CD4-positive, CD25-positive, alpha-beta regulatory T cell (primary cell): ENCODE measurements around the gene LRRC73. TPM values are rescaled to one million over a fixed set of nuclear protein-coding genes. Genes with fewer than 3 reads are reported as not detected.

Experiments
- ATAC-seq, 2 donors: fragments of 150-1000 bp; cut with Tn5 transposase; one replicate each; pipeline ENCODE4 v1.10.0; 2021; ENCODE audit warnings: low read depth in 2 of 2, moderate number of reproducible peaks in 2 of 2, moderate library complexity in 1 of 2
- DNase-seq, 3 donors: peaks; one replicate each; pipeline versions ENCODE4 v3.0.0 to v3.0.0-alpha.2; 2012 to 2022; ENCODE audit warnings: mixed read lengths in 1 of 3
- H3K27ac ChIP-seq: one replicate; pipeline ENCODE4 v1.7.0; 2013; ENCODE audit warnings: mild to moderate bottlenecking, low read length; ENCODE audit not compliant: insufficient read depth, poor library complexity, severe bottlenecking
- H3K27me3 ChIP-seq: one replicate; pipeline ENCODE4 v1.7.0; 2013; ENCODE audit warnings: low read length; ENCODE audit not compliant: control insufficient read depth, insufficient read depth
- H3K36me3 ChIP-seq: one replicate; pipeline ENCODE4 v1.7.0; 2013; ENCODE audit warnings: mild to moderate bottlenecking, low read length, moderate library complexity; ENCODE audit not compliant: control insufficient read depth, insufficient read depth
- H3K4me1 ChIP-seq: 2 replicates; pipeline ENCODE4 v1.7.0; 2013; ENCODE audit warnings: mild to moderate bottlenecking, low read length; ENCODE audit not compliant: insufficient read depth, control insufficient read depth, poor library complexity, severe bottlenecking
- H3K4me3 ChIP-seq: one replicate; pipeline ENCODE4 v1.7.0; 2013; ENCODE audit warnings: low read depth, mild to moderate bottlenecking, low read length, moderate library complexity
- H3K9me3 ChIP-seq, 2 experiments: 1 replicate in 1 of 2; 2 replicates in 1 of 2; pipeline ENCODE4 v1.7.0; 2013; ENCODE audit warnings: low read length in 2 of 2, mild to moderate bottlenecking in 1 of 2, moderate library complexity in 1 of 2; ENCODE audit not compliant: control insufficient read depth in 2 of 2
- H3K27ac Mint-ChIP-seq, 3 donors: one replicate each; pipeline ENCODE4 v1.8.0; 2020 to 2022; ENCODE audit warnings: mild to moderate bottlenecking in 3 of 3, mixed read lengths in 3 of 3, moderate library complexity in 2 of 3
- H3K27me3 Mint-ChIP-seq: one replicate; pipeline ENCODE4 v1.8.0; 2022; ENCODE audit warnings: mild to moderate bottlenecking, mixed read lengths
- H3K36me3 Mint-ChIP-seq: one replicate; pipeline ENCODE4 v1.8.0; 2020; ENCODE audit warnings: mixed read lengths
- H3K4me1 Mint-ChIP-seq, 4 donors: one replicate each; pipeline ENCODE4 v1.8.0; 2020 to 2022; ENCODE audit warnings: mixed read lengths in 4 of 4, mild to moderate bottlenecking in 1 of 4
- H3K4me3 Mint-ChIP-seq, 4 donors: one replicate each; pipeline ENCODE4 v1.8.0; 2020 to 2022; ENCODE audit warnings: mild to moderate bottlenecking in 4 of 4, mixed read lengths in 4 of 4, moderate library complexity in 3 of 4
- H3K9me3 Mint-ChIP-seq, 7 donors: one replicate each; pipeline ENCODE4 v1.8.0; 2020 to 2022; ENCODE audit warnings: mixed read lengths in 7 of 7, mild to moderate bottlenecking in 3 of 7, moderate library complexity in 2 of 7
- polyA plus RNA-seq, 4 donors: library from polyadenylated mRNA; unstranded; fragments of 300-500 nt; fragmentation: Illumina TruSeq; gene quantifications; one replicate each; pipeline ENCODE4 v1.2.3, GENCODE V29; 2021
- total RNA-seq: library from RNA; stranded (reverse); gene quantifications from one replicate; pipeline ENCODE4 v1.2.3, GENCODE V29; 2022

The LRRC73 gene
- total and polyA plus RNA-seq, 5 donors from 2014 or later, result 0.30 TPM; not detected in 4

DNA sequence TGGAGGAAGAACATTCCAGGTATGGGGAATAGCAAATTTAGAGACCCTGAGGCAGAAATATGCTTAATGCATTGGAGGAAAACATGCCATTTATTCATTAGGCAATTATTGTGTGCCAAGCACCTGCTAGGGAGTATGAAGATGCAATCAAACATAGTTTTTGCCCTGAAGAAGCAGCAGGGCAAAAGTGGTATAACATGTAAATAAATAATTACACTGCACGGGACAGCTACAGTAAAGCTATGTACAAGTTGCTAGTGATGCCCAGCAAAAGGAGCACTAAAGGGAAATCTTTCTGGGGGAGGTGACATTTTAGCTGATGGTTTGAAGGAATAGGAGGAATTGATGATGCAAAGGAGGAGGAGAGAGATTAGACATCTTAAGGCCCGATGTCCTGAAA lies 33.4 kb downstream of the LRRC73 start:
- Histone ChIP-seq H3K36me3 (no peaks in the 10 kb centered on the region), H3K27ac (peak overlapping the region; percentile 94), H3K4me1 (peaks cover 22% of the 10 kb centered on the region), H3K4me3 (peak overlapping the region; percentile 82), H3K27me3 (no peaks in the 10 kb centered on the region), H3K9me3 (no peaks in the 10 kb centered on the region)
- H3K4me1 Mint-ChIP-seq, result peaks cover 22 to 47% (median 37%) of the 10 kb centered on the region in 4 donors
- peaks cover 4% of the 10 kb centered on the region for H3K27me3 Mint-ChIP-seq
- peak overlapping the region; percentile 93 to 98 (median 95) for H3K4me3 Mint-ChIP-seq
- H3K36me3 Mint-ChIP-seq, result no peaks in the 10 kb centered on the region
- peak overlapping the region; percentile 72 to 99 (median 95) for H3K27ac Mint-ChIP-seq
- ATAC-seq (no peak), DNase-seq (peak in 1 of 3 donors; percentile 23)
- H3K9me3 Mint-ChIP-seq, result no peaks in the 10 kb centered on the region

DNA sequence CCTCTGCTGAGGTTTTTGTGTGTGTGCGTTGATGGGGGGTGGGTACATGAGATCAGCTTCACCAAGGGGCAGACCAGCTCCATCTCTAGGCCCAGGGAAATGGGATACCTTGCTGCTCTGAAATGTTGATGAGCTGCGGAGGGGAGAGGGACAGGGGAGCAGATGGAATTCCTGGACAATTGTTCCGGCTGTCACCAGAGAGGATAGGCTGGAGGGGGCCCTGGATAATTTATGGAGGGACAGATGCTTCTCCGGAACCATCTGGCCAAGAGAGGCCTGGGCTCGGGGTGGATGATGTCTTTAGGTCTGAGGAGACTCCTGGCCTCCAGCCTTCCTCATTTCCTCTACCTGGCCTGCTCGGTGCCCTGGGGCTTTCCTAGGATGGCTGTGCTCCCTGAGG lies 34.6 kb downstream of the LRRC73 start:
- Histone ChIP-seq H3K4me3 (no peak overlapping the region), H3K27me3 (no peaks in the 10 kb centered on the region), H3K36me3 (no peaks in the 10 kb centered on the region), H3K9me3 (no peaks in the 10 kb centered on the region), H3K27ac (no peak overlapping the region), H3K4me1 (peaks cover 22% of the 10 kb centered on the region)
- Mint-ChIP-seq H3K27ac (peak overlapping the region in 1 of 3 donors; percentile 51), H3K4me3 (no peak overlapping the region), H3K27me3 (peaks cover 13% of the 10 kb centered on the region), H3K9me3 (peaks cover 0 to 1% (median 0%) of the 10 kb centered on the region in 7 donors), H3K4me1 (peaks cover 16 to 39% (median 30%) of the 10 kb centered on the region in 4 donors), H3K36me3 (no peaks in the 10 kb centered on the region)
- DNase-seq (no peak), ATAC-seq (no peak)

DNA sequence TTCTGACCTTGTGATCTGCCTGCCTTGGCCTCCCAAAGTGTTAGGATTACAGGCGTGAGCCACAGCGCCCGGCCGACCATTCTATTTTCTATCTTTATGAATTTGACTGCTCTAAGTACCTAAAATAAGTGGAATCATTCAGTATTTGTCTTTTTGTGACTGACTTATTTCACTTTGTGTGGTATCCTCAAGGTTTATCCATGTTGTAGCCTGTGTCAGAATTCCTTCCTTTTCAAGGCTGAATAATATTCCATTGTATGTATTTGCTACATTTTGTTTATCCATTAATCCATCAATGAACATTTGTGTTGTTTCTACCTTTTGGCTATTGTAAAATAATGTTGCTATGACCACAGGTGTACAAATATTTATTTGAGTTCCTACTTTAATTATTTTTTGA lies 37.6 kb downstream of the LRRC73 start:
- H3K27ac Mint-ChIP-seq, result no peak overlapping the region
- peaks cover 5% of the 10 kb centered on the region for H3K27me3 ChIP-seq
- H3K9me3 Mint-ChIP-seq, result peaks cover 0 to 1% (median 0%) of the 10 kb centered on the region in 7 donors
- no peaks in the 10 kb centered on the region for H3K36me3 ChIP-seq
- H3K36me3 Mint-ChIP-seq, result no peaks in the 10 kb centered on the region
- peaks cover 6 to 11% (median 8%) of the 10 kb centered on the region in 4 donors for H3K4me1 Mint-ChIP-seq
- H3K27ac ChIP-seq, result no peak overlapping the region
- peaks cover 13% of the 10 kb centered on the region for H3K27me3 Mint-ChIP-seq
- no peak overlapping the region for H3K4me3 Mint-ChIP-seq
- H3K4me3 ChIP-seq, result no peak overlapping the region
- peaks cover 6% of the 10 kb centered on the region for H3K4me1 ChIP-seq
- no peak for ATAC-seq
- no peak for DNase-seq
- H3K9me3 ChIP-seq, result no peaks in the 10 kb centered on the region

DNA sequence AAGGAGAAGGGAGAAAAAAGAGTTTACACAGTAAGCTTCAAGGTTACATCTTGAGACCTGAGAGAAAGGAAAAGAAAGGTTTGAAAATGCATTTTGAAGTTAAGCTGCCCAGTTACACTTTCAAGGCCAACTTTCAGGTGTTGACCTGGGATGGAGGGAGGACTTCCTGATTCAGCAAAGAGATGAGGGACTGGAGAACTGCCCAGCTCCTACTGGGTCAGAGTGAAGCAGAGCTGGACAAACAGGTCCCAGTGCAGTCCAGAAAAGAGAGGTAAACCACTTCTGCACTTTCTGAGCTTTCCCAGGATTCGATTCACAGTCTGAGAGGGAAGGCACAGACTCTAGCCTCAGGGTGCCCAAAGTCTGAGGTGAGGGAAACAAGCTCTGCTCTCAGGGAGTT lies 38.7 kb downstream of the LRRC73 start:
- Mint-ChIP-seq H3K27ac (no peak overlapping the region), H3K4me3 (peak overlapping the region in 2 of 4 donors; percentile 7 to 25), H3K36me3 (no peaks in the 10 kb centered on the region), H3K9me3 (peaks cover 0 to 1% (median 0%) of the 10 kb centered on the region in 7 donors), H3K4me1 (no peaks in the 10 kb centered on the region), H3K27me3 (peaks cover 18% of the 10 kb centered on the region)
- peaks cover 5% of the 10 kb centered on the region for H3K27me3 ChIP-seq
- H3K27ac ChIP-seq, result no peak overlapping the region
- H3K4me3 ChIP-seq, result no peak overlapping the region
- H3K9me3 ChIP-seq, result no peaks in the 10 kb centered on the region
- ATAC-seq, result no peak
- no peaks in the 10 kb centered on the region for H3K4me1 ChIP-seq
- H3K36me3 ChIP-seq, result no peaks in the 10 kb centered on the region
- no peak for DNase-seq

DNA sequence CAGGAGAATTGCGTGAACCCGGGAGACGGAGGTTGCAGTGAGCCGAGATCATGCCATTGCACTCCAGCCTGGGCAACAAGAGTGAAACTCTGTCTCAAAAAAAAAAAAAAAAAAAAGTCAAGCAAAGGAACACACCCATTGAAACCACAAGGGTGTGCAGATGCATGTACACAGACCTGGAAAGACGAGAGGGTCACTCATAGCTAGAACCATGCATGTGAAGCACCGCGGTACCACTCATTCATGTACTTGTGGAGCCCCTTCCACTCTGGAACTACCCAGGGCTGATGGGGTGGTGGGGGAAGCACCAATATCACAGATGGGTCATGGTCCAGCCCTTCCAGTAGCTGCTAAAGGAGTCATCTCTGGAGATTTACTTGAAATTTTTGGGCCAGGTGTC lies 40.2 kb downstream of the LRRC73 start:
- ATAC-seq (no peak), DNase-seq (no peak)
- no peak overlapping the region for H3K4me3 Mint-ChIP-seq
- Histone ChIP-seq H3K27me3 (peaks cover 5% of the 10 kb centered on the region), H3K4me3 (no peak overlapping the region), H3K36me3 (no peaks in the 10 kb centered on the region), H3K27ac (no peak overlapping the region), H3K9me3 (no peaks in the 10 kb centered on the region), H3K4me1 (no peaks in the 10 kb centered on the region)
- no peaks in the 10 kb centered on the region for H3K4me1 Mint-ChIP-seq
- H3K27ac Mint-ChIP-seq, result no peak overlapping the region
- peaks cover 29% of the 10 kb centered on the region for H3K27me3 Mint-ChIP-seq
- peaks cover 0 to 1% (median 0%) of the 10 kb centered on the region in 7 donors for H3K9me3 Mint-ChIP-seq
- no peaks in the 10 kb centered on the region for H3K36me3 Mint-ChIP-seq

DNA sequence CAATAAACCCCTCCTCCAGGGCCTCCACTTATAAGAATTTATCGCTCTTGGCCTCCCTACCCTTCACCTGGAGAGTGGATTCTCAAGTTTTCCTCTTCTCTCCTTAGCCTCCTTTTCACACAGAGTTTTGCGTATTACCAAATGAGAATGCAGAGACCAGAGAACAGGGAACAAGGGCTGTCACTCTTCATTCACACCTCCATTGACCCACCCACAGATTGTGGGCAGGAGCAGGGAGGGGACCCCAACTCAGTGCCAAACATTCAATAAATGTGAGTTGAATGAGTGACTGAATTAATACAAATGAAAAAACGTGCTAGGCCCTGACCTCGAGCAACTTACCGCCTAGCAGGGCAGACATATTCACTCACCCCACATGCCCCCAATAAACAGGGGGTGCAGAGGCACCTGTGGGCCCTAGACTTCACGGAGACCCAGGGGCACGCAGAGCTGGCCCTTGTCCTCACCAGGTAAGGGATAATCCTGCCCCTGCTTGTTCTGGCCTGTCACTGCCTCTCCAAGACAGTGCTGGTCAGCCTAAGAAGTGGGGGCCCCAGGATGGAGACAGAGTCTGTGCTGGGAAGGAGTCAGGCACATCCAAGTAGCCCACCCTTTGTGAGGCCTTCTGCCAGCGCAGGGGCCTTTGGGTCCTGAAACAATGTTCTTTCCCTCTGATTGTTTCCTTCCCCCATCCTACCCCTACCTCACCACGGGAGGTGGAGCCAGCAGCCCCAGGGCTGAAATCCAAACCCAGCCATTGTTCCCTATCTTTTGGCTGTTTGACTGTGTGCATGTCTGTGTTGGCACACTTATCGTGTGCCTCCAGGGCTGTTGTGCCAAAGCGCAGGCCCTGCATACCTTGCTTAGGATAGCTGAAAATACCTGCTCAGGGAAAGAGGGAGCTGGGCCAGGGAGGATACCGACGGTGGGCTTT lies 41.1 kb downstream of the LRRC73 start:
- H3K4me3 Mint-ChIP-seq, result no peak overlapping the region
- H3K27me3 ChIP-seq, result peaks cover 5% of the 10 kb centered on the region
- H3K4me1 Mint-ChIP-seq, result no peaks in the 10 kb centered on the region
- peaks cover 0 to 1% (median 0%) of the 10 kb centered on the region in 7 donors for H3K9me3 Mint-ChIP-seq
- no peaks in the 10 kb centered on the region for H3K36me3 ChIP-seq
- no peaks in the 10 kb centered on the region for H3K9me3 ChIP-seq
- no peak overlapping the region for H3K27ac Mint-ChIP-seq
- H3K27ac ChIP-seq, result no peak overlapping the region
- H3K36me3 Mint-ChIP-seq, result no peaks in the 10 kb centered on the region
- ATAC-seq, result no peak
- peaks cover 29% of the 10 kb centered on the region for H3K27me3 Mint-ChIP-seq
- H3K4me3 ChIP-seq, result no peak overlapping the region
- H3K4me1 ChIP-seq, result no peaks in the 10 kb centered on the region
- DNase-seq, result no peak

DNA sequence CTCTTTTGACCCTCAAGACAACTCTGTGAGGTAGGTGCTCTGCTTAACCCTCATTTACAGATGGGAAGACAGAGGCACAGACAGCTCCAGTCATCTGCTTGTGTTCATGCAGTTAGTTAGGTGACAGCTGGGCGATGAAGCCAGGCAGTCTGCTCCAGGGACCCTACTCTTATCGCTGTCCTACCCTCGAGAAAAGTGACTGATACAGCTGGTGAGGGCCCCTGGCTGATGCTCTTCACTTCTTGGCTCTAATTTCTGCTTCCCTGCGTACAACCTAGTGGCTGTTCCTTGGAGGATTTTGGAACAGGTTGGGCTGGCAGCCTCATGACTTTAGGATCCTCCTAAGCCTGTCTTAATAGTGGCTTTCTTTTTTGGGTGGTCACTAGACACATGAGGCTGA lies 41.9 kb downstream of the LRRC73 start:
- Mint-ChIP-seq H3K4me1 (no peaks in the 10 kb centered on the region), H3K27me3 (peaks cover 25% of the 10 kb centered on the region), H3K36me3 (no peaks in the 10 kb centered on the region), H3K4me3 (no peak overlapping the region), H3K27ac (no peak overlapping the region), H3K9me3 (peaks cover 0 to 1% (median 0%) of the 10 kb centered on the region in 7 donors)
- Histone ChIP-seq H3K27me3 (peaks cover 5% of the 10 kb centered on the region), H3K36me3 (no peaks in the 10 kb centered on the region), H3K4me3 (no peak overlapping the region), H3K27ac (no peak overlapping the region), H3K4me1 (no peaks in the 10 kb centered on the region), H3K9me3 (no peaks in the 10 kb centered on the region)
- DNase-seq (no peak), ATAC-seq (no peak)

DNA sequence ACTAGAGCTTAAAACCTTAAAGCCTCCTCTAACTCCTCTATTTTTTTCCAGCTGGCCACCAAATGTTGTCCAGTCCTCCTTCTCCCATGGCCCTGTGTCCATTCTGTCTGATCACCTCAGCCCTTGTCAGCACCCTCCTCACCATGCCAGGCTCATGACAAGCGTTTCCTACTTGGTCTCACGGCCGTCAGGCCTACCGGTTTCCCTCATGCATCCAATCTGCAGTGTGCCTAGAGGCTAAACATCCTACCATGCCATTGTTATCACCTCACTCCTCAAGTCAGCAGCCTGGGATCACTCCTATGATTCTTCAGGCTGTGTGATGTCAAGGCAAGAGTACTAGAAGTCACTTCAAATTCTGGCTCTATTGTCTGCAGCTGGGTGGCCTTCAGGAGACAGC lies 42.4 kb downstream of the LRRC73 start:
- Histone ChIP-seq H3K27ac (no peak overlapping the region), H3K27me3 (peaks cover 8% of the 10 kb centered on the region), H3K4me3 (no peak overlapping the region), H3K4me1 (no peaks in the 10 kb centered on the region), H3K36me3 (no peaks in the 10 kb centered on the region), H3K9me3 (no peaks in the 10 kb centered on the region)
- no peak overlapping the region for H3K4me3 Mint-ChIP-seq
- no peaks in the 10 kb centered on the region for H3K36me3 Mint-ChIP-seq
- ATAC-seq (no peak), DNase-seq (no peak)
- peaks cover 0 to 1% (median 0%) of the 10 kb centered on the region in 7 donors for H3K9me3 Mint-ChIP-seq
- peaks cover 25% of the 10 kb centered on the region for H3K27me3 Mint-ChIP-seq
- H3K4me1 Mint-ChIP-seq, result no peaks in the 10 kb centered on the region
- H3K27ac Mint-ChIP-seq, result no peak overlapping the region
